ENCODE measurements around the gene POFUT1.

- TF ChIP-seq, protein P1, sequence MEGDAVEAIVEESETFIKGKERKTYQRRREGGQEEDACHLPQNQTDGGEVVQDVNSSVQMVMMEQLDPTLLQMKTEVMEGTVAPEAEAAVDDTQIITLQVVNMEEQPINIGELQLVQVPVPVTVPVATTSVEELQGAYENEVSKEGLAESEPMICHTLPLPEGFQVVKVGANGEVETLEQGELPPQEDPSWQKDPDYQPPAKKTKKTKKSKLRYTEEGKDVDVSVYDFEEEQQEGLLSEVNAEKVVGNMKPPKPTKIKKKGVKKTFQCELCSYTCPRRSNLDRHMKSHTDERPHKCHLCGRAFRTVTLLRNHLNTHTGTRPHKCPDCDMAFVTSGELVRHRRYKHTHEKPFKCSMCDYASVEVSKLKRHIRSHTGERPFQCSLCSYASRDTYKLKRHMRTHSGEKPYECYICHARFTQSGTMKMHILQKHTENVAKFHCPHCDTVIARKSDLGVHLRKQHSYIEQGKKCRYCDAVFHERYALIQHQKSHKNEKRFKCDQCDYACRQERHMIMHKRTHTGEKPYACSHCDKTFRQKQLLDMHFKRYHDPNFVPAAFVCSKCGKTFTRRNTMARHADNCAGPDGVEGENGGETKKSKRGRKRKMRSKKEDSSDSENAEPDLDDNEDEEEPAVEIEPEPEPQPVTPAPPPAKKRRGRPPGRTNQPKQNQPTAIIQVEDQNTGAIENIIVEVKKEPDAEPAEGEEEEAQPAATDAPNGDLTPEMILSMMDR (IDR thresholded peaks at IDR 0.05): no peak
- no peak for TF ChIP-seq RAD21 (conservative IDR thresholded peaks at IDR 0.05 in 1 of 2, IDR thresholded peaks at IDR 0.05 in 1 of 2)
- TF ChIP-seq, protein P2, sequence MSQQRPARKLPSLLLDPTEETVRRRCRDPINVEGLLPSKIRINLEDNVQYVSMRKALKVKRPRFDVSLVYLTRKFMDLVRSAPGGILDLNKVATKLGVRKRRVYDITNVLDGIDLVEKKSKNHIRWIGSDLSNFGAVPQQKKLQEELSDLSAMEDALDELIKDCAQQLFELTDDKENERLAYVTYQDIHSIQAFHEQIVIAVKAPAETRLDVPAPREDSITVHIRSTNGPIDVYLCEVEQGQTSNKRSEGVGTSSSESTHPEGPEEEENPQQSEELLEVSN (IDR thresholded peaks at IDR 0.05; ENCODE audit: borderline replicate concordance, low read depth): no peak
- TF ChIP-seq TP53 (CRISPR knock-in tag; IDR thresholded peaks at IDR 0.05): no peak
- TF ChIP-seq, protein P3, sequence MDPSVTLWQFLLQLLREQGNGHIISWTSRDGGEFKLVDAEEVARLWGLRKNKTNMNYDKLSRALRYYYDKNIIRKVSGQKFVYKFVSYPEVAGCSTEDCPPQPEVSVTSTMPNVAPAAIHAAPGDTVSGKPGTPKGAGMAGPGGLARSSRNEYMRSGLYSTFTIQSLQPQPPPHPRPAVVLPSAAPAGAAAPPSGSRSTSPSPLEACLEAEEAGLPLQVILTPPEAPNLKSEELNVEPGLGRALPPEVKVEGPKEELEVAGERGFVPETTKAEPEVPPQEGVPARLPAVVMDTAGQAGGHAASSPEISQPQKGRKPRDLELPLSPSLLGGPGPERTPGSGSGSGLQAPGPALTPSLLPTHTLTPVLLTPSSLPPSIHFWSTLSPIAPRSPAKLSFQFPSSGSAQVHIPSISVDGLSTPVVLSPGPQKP (IDR thresholded peaks at IDR 0.05; ENCODE audit: low read depth, low read length): no peak
- TF ChIP-seq POLR2A (IDR thresholded peaks at IDR 0.05; ENCODE audit: low read length): no peak
- TF ChIP-seq NFE2L2 (conservative IDR thresholded peaks at IDR 0.05; ENCODE audit: low read length): no peak
- TF ChIP-seq CEBPB (IDR thresholded peaks at IDR 0.05): no peak
- no peak for TF ChIP-seq RFX5 (IDR thresholded peaks at IDR 0.05)
- TF ChIP-seq PBX3 (IDR thresholded peaks at IDR 0.05): no peak
- TF ChIP-seq RNF2 (IDR thresholded peaks at IDR 0.05; ENCODE audit: borderline replicate concordance, low read depth): no peak
- TF ChIP-seq SMC3 (IDR thresholded peaks at IDR 0.05): no peak
Observed at GRCh38 chr20:32199006-32199405, 8.7 kb upstream of the POFUT1 start.

Data from A549 (cell line).